ENCODE data around the gene KIF1A. TPM values are rescaled to one million over a fixed set of nuclear protein-coding genes. Genes with fewer than 3 reads are reported as not detected.

Gene KIF1A
- total RNA-seq, 1 donor from 2014 or later: 0.12 TPM

- no peak for ATAC-seq
These were observed 20.8 kb downstream of the KIF1A start for GRCh38 chr2:240799033-240799820.

- no peak for ATAC-seq
These were observed 21.6 kb downstream of the KIF1A start for GRCh38 chr2:240798327-240798905.

- no peak for ATAC-seq
These were observed 22.1 kb downstream of the KIF1A start for GRCh38 chr2:240797914-240798313.

- ATAC-seq: no peak
These were observed 22.5 kb downstream of the KIF1A start for GRCh38 chr2:240797500-240797895.

- no peak for ATAC-seq
These were observed 23.2 kb downstream of the KIF1A start for GRCh38 chr2:240796543-240797499.

- ATAC-seq: no peak
These were observed 24.0 kb downstream of the KIF1A start for GRCh38 chr2:240795916-240796510.

GRCh38 chr2:240795454-240795853, 24.6 kb downstream of the KIF1A start:
- ATAC-seq: no peak

- no peak for ATAC-seq
These were observed 25.8 kb downstream of the KIF1A start for GRCh38 chr2:240794178-240794721.

GRCh38 chr2:240793313-240794177, 26.5 kb downstream of the KIF1A start:
- ATAC-seq: no peak

- no peak for ATAC-seq
These were observed 27.2 kb downstream of the KIF1A start for GRCh38 chr2:240792629-240793312.

GRCh38 chr2:240791821-240792628, 28.0 kb downstream of the KIF1A start:
- ATAC-seq: no peak

- ATAC-seq: no peak
These were observed 28.7 kb downstream of the KIF1A start for GRCh38 chr2:240791221-240791800.

- ATAC-seq: no peak
These were observed 29.4 kb downstream of the KIF1A start for GRCh38 chr2:240790370-240791220.

GRCh38 chr2:240789501-240790369, 30.3 kb downstream of the KIF1A start:
- ATAC-seq: no peak

- ATAC-seq: no peak
These were observed 31.0 kb downstream of the KIF1A start for GRCh38 chr2:240789051-240789453.

- no peak for ATAC-seq
These were observed 31.5 kb downstream of the KIF1A start for GRCh38 chr2:240788482-240788881.

Measured in esophagus mucosa (tissue), 1 donor.